ENCODE results near the gene FARP2.

- TF ChIP-seq ZNF274 (IDR thresholded peaks at IDR 0.05; ENCODE audit: low read depth, low read length) (no peak), FOSL1 (IDR thresholded peaks at IDR 0.05; ENCODE audit: low read depth) (no peak), CTCF (IDR thresholded peaks at IDR 0.05 in 2 of 3, conservative IDR thresholded peaks at IDR 0.05 in 1 of 3; ENCODE audit: borderline replicate concordance in 1 of 3, insufficient read depth in 1 of 3, low read depth in 2 of 3, low read length in 2 of 3) (no peak), MAX (IDR thresholded peaks at IDR 0.05) (peak; percentile 100), POLR2AphosphoS5 (IDR thresholded peaks at IDR 0.05; ENCODE audit: low read depth, low read length) (peak; percentile 70), CBX3 (IDR thresholded peaks at IDR 0.05; ENCODE audit: low read depth) (peak; percentile 98; the same call in 1 of the 2 replicates), ATF3 (IDR thresholded peaks at IDR 0.05) (no peak), REST (IDR thresholded peaks at IDR 0.05; ENCODE audit: low read depth) (no peak)
These were observed 152.4 kb downstream of the FARP2 start, which contains the start of gene STK25 for GRCh38 chr2:241508240-241509154.

Measured in HCT116 (cell line).